Peyer's patch (tissue), 4 donors: ENCODE results near the gene MPV17L. TPM values are rescaled to one million over a fixed set of nuclear protein-coding genes. Genes with fewer than 3 reads are reported as not detected.

Source experiments
- DNase-seq, 3 donors: peaks; one replicate each; pipeline ENCODE4 v3.0.0-alpha.2; 2017 to 2019
- H3K27ac ChIP-seq, 4 donors: fragments of 200-600 bp; sonication (generic); one replicate each; pipeline ENCODE4 v1.5.1; 2016 to 2019
- H3K27me3 ChIP-seq, 2 donors: fragments of 200-600 bp; sonication (generic); one replicate each; pipeline ENCODE4 v1.5.1; 2019
- H3K36me3 ChIP-seq, 3 donors: fragments of 200-600 bp; sonication (generic); one replicate each; pipeline ENCODE4 v1.5.1; 2016 to 2019
- H3K4me1 ChIP-seq, 4 donors: fragments of 200-600 bp; sonication (generic); one replicate each; pipeline ENCODE4 v1.5.1; 2016 to 2019
- H3K4me3 ChIP-seq, 4 donors: fragments of 200-600 bp; sonication (generic); 1 replicate in 3 of 4; 2 replicates in 1 of 4; pipeline ENCODE4 v1.5.1; 2016 to 2019; ENCODE audit warnings: mild to moderate bottlenecking in 1 of 4
- H3K9me3 ChIP-seq, 4 donors: fragments of 200-600 bp; sonication (generic); one replicate each; pipeline ENCODE4 v1.5.1; 2016 to 2019; ENCODE audit warnings: mild to moderate bottlenecking in 1 of 4
- CTCF ChIP-seq, 6 experiments: fragments of 450-650 bp in 4 of 6; fragments of 200-600 bp in 2 of 6; sonication (generic) in 1 of 6; IDR thresholded peaks; one replicate each; pipeline ENCODE4 v1.5.1; 2017 to 2019; ENCODE audit warnings: antibody characterized with exemption in 6 of 6, mild to moderate bottlenecking in 3 of 6, moderate library complexity in 1 of 6
- POLR2A ChIP-seq, 2 donors: fragments of 450-650 bp; IDR thresholded peaks; one replicate each; pipeline ENCODE4 v1.5.1; 2017; ENCODE audit warnings: antibody characterized with exemption in 2 of 2, mild to moderate bottlenecking in 2 of 2, moderate library complexity in 2 of 2
- total RNA-seq, 4 donors: library from RNA; depleted of rRNA; stranded (reverse); fragments of >200 nt; gene quantifications; one replicate each; pipeline ENCODE4 v1.1.0, GENCODE V29; 2016

MPV17L gene
- total RNA-seq, 4 donors from 2014 or later, result 6.6 to 19.8 (median 14.4) TPM

- Histone ChIP-seq H3K9me3 (no peaks in the 10 kb centered on the region), H3K4me3 (no peak overlapping the region), H3K4me1 (peaks cover 0 to 6% (median 0%) of the 10 kb centered on the region in 4 donors), H3K27me3 (no peaks in the 10 kb centered on the region), H3K36me3 (no peaks in the 10 kb centered on the region), H3K27ac (no peak overlapping the region)
- DNase-seq, result no peak
- TF ChIP-seq POLR2A (IDR thresholded peaks at IDR 0.05) (no peak), CTCF (IDR thresholded peaks at IDR 0.05) (no peak)
Measured at GRCh38 chr16:15459791-15460190, 64.2 kb downstream of the MPV17L start.

GRCh38 chr16:15460601-15461000 lies 65.0 kb downstream of the MPV17L start:
- Histone ChIP-seq H3K9me3 (no peaks in the 10 kb centered on the region), H3K36me3 (no peaks in the 10 kb centered on the region), H3K4me1 (no peaks in the 10 kb centered on the region), H3K27ac (no peak overlapping the region), H3K4me3 (no peak overlapping the region), H3K27me3 (no peaks in the 10 kb centered on the region)
- DNase-seq, result no peak
- TF ChIP-seq CTCF (IDR thresholded peaks at IDR 0.05), result no peak

GRCh38 chr16:15461376-15461775 lies 65.8 kb downstream of the MPV17L start:
- Histone ChIP-seq H3K27ac (no peak overlapping the region), H3K4me1 (no peaks in the 10 kb centered on the region), H3K36me3 (no peaks in the 10 kb centered on the region), H3K4me3 (no peak overlapping the region), H3K9me3 (no peaks in the 10 kb centered on the region), H3K27me3 (no peaks in the 10 kb centered on the region)
- no peak for DNase-seq
- TF ChIP-seq CTCF (IDR thresholded peaks at IDR 0.05), result no peak
- no peak for TF ChIP-seq POLR2A (IDR thresholded peaks at IDR 0.05)

Other genes with a start within 250 kb of the MPV17L start
- gene NPIPA5, start 17.5 kb upstream of the MPV17L start, total RNA-seq, result 10 to 100 TPM in 2 of 4 donors, 1 to 10 TPM in 2; 6.0 to 15.0 (median 10.2) TPM
- 10 to 100 TPM in 3 of 4 donors, 1 to 10 TPM in 1; 7.0 to 47.9 (median 15.0) TPM for gene BMERB1, start 38.8 kb downstream of the MPV17L start, total RNA-seq
- gene MARF1, start 247.4 kb downstream of the MPV17L start, total RNA-seq, result 10 to 100 TPM; 39.1 to 74.3 (median 52.1) TPM